ENCODE measurements around the gene GPD2.
A peak's percentile ranks its signal among the peaks of the same experiment; 100 is the strongest.
"Not testable (repeated sequence)": the region's sequence is repeated elsewhere in the genome, so short reads cannot be mapped to it uniquely, and the experiment has no call there.

The GPD2 gene

GRCh38 chr2:156585457-156585856 lies 149.3 kb downstream of the GPD2 start:
- peaks cover 8% of the 10 kb centered on the region for H3K4me1 Mint-ChIP-seq
- CTCF ChIA-PET: no interaction called here
- DNase-seq: no peak
- H3K27me3 Mint-ChIP-seq: no peaks in the 10 kb centered on the region
- peaks cover 7% of the 10 kb centered on the region for H3K36me3 Mint-ChIP-seq
- no peaks in the 10 kb centered on the region for H3K9me3 Mint-ChIP-seq
- H3K4me3 Mint-ChIP-seq: no peak overlapping the region
- H3K27ac Mint-ChIP-seq: no peak overlapping the region

GRCh38 chr2:156586621-156587020 lies 150.4 kb downstream of the GPD2 start:
- Mint-ChIP-seq H3K27ac (no peak overlapping the region), H3K36me3 (peaks cover 5% of the 10 kb centered on the region), H3K4me3 (no peak overlapping the region), H3K4me1 (peaks cover 2% of the 10 kb centered on the region), H3K27me3 (no peaks in the 10 kb centered on the region), H3K9me3 (no peaks in the 10 kb centered on the region)
- no peak for DNase-seq
- CTCF ChIA-PET: interaction anchor here (1.0 to 4.7 kb wide), 5 partner anchors 10 to 252 kb away, joined by 3 to 35 read pairs (median 3); no protein-coding TSS in a partner anchor

GRCh38 chr2:156589381-156590079 lies 153.4 kb downstream of the GPD2 start:
- Mint-ChIP-seq H3K4me1 (peaks cover 2% of the 10 kb centered on the region), H3K4me3 (no peak overlapping the region), H3K27me3 (no peaks in the 10 kb centered on the region), H3K9me3 (no peaks in the 10 kb centered on the region), H3K36me3 (no peaks in the 10 kb centered on the region), H3K27ac (no peak overlapping the region)
- DNase-seq: peak; percentile 31
- CTCF ChIA-PET: interaction anchor here (0.9 to 4.7 kb wide), 13 partner anchors 9 to 604 kb away, joined by 3 to 35 read pairs (median 4); partner anchors contain the start of gene GPD2

GRCh38 chr2:156590085-156590739 lies 154.0 kb downstream of the GPD2 start:
- no peak for DNase-seq
- Mint-ChIP-seq H3K36me3 (no peaks in the 10 kb centered on the region), H3K4me1 (peaks cover 2% of the 10 kb centered on the region), H3K4me3 (no peak overlapping the region), H3K27me3 (no peaks in the 10 kb centered on the region), H3K9me3 (no peaks in the 10 kb centered on the region), H3K27ac (no peak overlapping the region)
- CTCF ChIA-PET: interaction anchor here (0.9 to 4.7 kb wide), 7 partner anchors 9 to 397 kb away, joined by 3 to 35 read pairs (median 6); partner anchors contain the start of gene GPD2

- CTCF ChIA-PET: interaction anchor here (0.6 to 0.8 kb wide), 2 partner anchors 396 to 600 kb away, joined by 3 read pairs; no protein-coding TSS in a partner anchor
- Mint-ChIP-seq H3K4me1 (peaks cover 2% of the 10 kb centered on the region), H3K36me3 (no peaks in the 10 kb centered on the region), H3K4me3 (no peak overlapping the region), H3K9me3 (no peaks in the 10 kb centered on the region), H3K27ac (no peak overlapping the region), H3K27me3 (no peaks in the 10 kb centered on the region)
- no peak for DNase-seq
Observed at GRCh38 chr2:156592809-156593593, 156.8 kb downstream of the GPD2 start.

GRCh38 chr2:156593594-156593921 lies 157.4 kb downstream of the GPD2 start:
- Mint-ChIP-seq H3K4me3 (no peak overlapping the region), H3K9me3 (no peaks in the 10 kb centered on the region), H3K36me3 (no peaks in the 10 kb centered on the region), H3K27ac (no peak overlapping the region), H3K4me1 (peaks cover 2% of the 10 kb centered on the region), H3K27me3 (peaks cover 2% of the 10 kb centered on the region)
- CTCF ChIA-PET: interaction anchor here (0.8 kb wide), 1 partner anchor 600 kb away, joined by 3 read pairs; no protein-coding TSS in a partner anchor
- no peak for DNase-seq

GRCh38 chr2:156598563-156598962 lies 162.4 kb downstream of the GPD2 start:
- Mint-ChIP-seq H3K4me1 (no peaks in the 10 kb centered on the region), H3K36me3 (no peaks in the 10 kb centered on the region), H3K27me3 (peaks cover 3% of the 10 kb centered on the region), H3K27ac (no peak overlapping the region), H3K9me3 (no peaks in the 10 kb centered on the region), H3K4me3 (no peak overlapping the region)
- CTCF ChIA-PET: no interaction called here
- no peak for DNase-seq

GRCh38 chr2:156600196-156600595 lies 164.0 kb downstream of the GPD2 start:
- no peaks in the 10 kb centered on the region for H3K9me3 Mint-ChIP-seq
- DNase-seq: no peak
- CTCF ChIA-PET: no interaction called here
- no peaks in the 10 kb centered on the region for H3K4me1 Mint-ChIP-seq
- no peaks in the 10 kb centered on the region for H3K36me3 Mint-ChIP-seq
- no peak overlapping the region for H3K4me3 Mint-ChIP-seq
- peaks cover 3% of the 10 kb centered on the region for H3K27me3 Mint-ChIP-seq
- H3K27ac Mint-ChIP-seq: no peak overlapping the region

GRCh38 chr2:156601855-156602551 lies 165.8 kb downstream of the GPD2 start:
- Mint-ChIP-seq H3K4me3 (no peak overlapping the region), H3K27me3 (peaks cover 3% of the 10 kb centered on the region), H3K9me3 (no peaks in the 10 kb centered on the region), H3K27ac (no peak overlapping the region), H3K4me1 (no peaks in the 10 kb centered on the region), H3K36me3 (no peaks in the 10 kb centered on the region)
- DNase-seq: no peak
- CTCF ChIA-PET: interaction anchor here (0.6 kb wide), 1 partner anchor 224 kb away, joined by 3 read pairs; no protein-coding TSS in a partner anchor

- Mint-ChIP-seq H3K4me3 (no peak overlapping the region), H3K27ac (no peak overlapping the region), H3K4me1 (no peaks in the 10 kb centered on the region), H3K9me3 (no peaks in the 10 kb centered on the region), H3K36me3 (no peaks in the 10 kb centered on the region), H3K27me3 (peaks cover 3% of the 10 kb centered on the region)
- no peak for DNase-seq
- CTCF ChIA-PET: interaction anchor here (0.6 kb wide), 1 partner anchor 225 kb away, joined by 3 read pairs; no protein-coding TSS in a partner anchor
Observed at GRCh38 chr2:156602552-156602933, 166.4 kb downstream of the GPD2 start.

- Mint-ChIP-seq H3K27me3 (no peaks in the 10 kb centered on the region), H3K36me3 (no peaks in the 10 kb centered on the region), H3K9me3 (no peaks in the 10 kb centered on the region), H3K27ac (no peak overlapping the region), H3K4me3 (no peak overlapping the region), H3K4me1 (no peaks in the 10 kb centered on the region)
- CTCF ChIA-PET: no interaction called here
- DNase-seq: no peak
Observed at GRCh38 chr2:156615836-156616322, 179.7 kb downstream of the GPD2 start.

- H3K4me3 Mint-ChIP-seq, H3K27ac Mint-ChIP-seq, H3K4me1 Mint-ChIP-seq, CTCF ChIA-PET, H3K27me3 Mint-ChIP-seq, H3K36me3 Mint-ChIP-seq, DNase-seq, H3K9me3 Mint-ChIP-seq: not testable (repeated sequence)
Observed at GRCh38 chr2:156618071-156618470, 181.9 kb downstream of the GPD2 start.

- Mint-ChIP-seq H3K4me1 (no peaks in the 10 kb centered on the region), H3K4me3 (no peak overlapping the region), H3K9me3 (no peaks in the 10 kb centered on the region), H3K27me3 (no peaks in the 10 kb centered on the region), H3K27ac (no peak overlapping the region), H3K36me3 (no peaks in the 10 kb centered on the region)
- CTCF ChIA-PET: no interaction called here
- DNase-seq: no peak
Observed at GRCh38 chr2:156619021-156619539, 182.9 kb downstream of the GPD2 start.

All from activated naive CD4-positive, alpha-beta T cell treated with anti-CD3 and anti-CD28 coated beads, Interleukin-2, amount 10 ng/mL, durations not matched to agents 7 days and 5 days (primary cell).